Hepatocyte (in vitro differentiated cells): ENCODE data around the gene SDHB. TPM values are rescaled to one million over a fixed set of nuclear protein-coding genes. Genes with fewer than 3 reads are reported as not detected.

Source experiments
- DNase-seq: peaks from one replicate; pipeline ENCODE4 v3.0.0-alpha.2; 2016; ENCODE audit warnings: low spot score
- H2AFZ ChIP-seq: fragments of 200-600 bp; sonication (generic); 2 replicates; pipeline ENCODE4 v1.6.0; 2016; ENCODE audit warnings: antibody characterized with exemption, mild to moderate bottlenecking
- H3K27ac ChIP-seq: fragments of 200-600 bp; sonication (generic); 2 replicates; pipeline ENCODE4 v1.5.1; 2016; ENCODE audit warnings: mild to moderate bottlenecking
- H3K27me3 ChIP-seq: fragments of 200-600 bp; sonication (generic); 2 replicates; pipeline ENCODE4 v1.6.1; 2016
- H3K36me3 ChIP-seq: fragments of 200-600 bp; sonication (generic); replicated peaks from 2 replicates; pipeline ENCODE4 v1.5.1; 2016; ENCODE audit warnings: low read depth; ENCODE audit not compliant: insufficient read depth
- H3K4me1 ChIP-seq: fragments of 200-600 bp; sonication (generic); 2 replicates; pipeline ENCODE4 v1.5.1; 2016; ENCODE audit warnings: mild to moderate bottlenecking, moderate library complexity; ENCODE audit not compliant: insufficient read depth
- H3K4me2 ChIP-seq: fragments of 200-600 bp; sonication (generic); 2 replicates; pipeline ENCODE4 v1.6.0; 2016
- H3K4me3 ChIP-seq: fragments of 200-600 bp; sonication (generic); 2 replicates; pipeline ENCODE4 v1.5.1; 2016; ENCODE audit warnings: mild to moderate bottlenecking
- H3K79me2 ChIP-seq: fragments of 200-600 bp; sonication (generic); 2 replicates; pipeline ENCODE4 v1.6.0; 2017; ENCODE audit warnings: mild to moderate bottlenecking
- H3K9me2 ChIP-seq: fragments of 200-600 bp; sonication (generic); replicated peaks from 2 replicates; pipeline ENCODE4 v1.6.0; 2017; ENCODE audit warnings: mild to moderate bottlenecking; ENCODE audit not compliant: insufficient read depth
- H3K9me3 ChIP-seq: fragments of 200-600 bp; sonication (generic); 2 replicates; pipeline ENCODE4 v1.5.1; 2016; ENCODE audit warnings: low read depth, mild to moderate bottlenecking
- H4K20me1 ChIP-seq: fragments of 200-600 bp; sonication (generic); 2 replicates; pipeline ENCODE4 v1.6.0; 2016; ENCODE audit warnings: mild to moderate bottlenecking; ENCODE audit not compliant: insufficient read depth, poor library complexity, severe bottlenecking
- CTCF ChIP-seq: fragments of 200-600 bp; sonication (generic); IDR thresholded peaks from 2 replicates; pipeline ENCODE4 v1.5.1; 2016; ENCODE audit warnings: antibody characterized with exemption, mild to moderate bottlenecking; ENCODE audit not compliant: poor library complexity
- EZH2 ChIP-seq: fragments of 200-600 bp; sonication (generic); IDR thresholded peaks from 2 replicates; pipeline ENCODE4 v1.6.1; 2016; ENCODE audit warnings: antibody characterized with exemption, mild to moderate bottlenecking, borderline replicate concordance
- EZH2phosphoT487 ChIP-seq: fragments of 200-600 bp; sonication (generic); IDR thresholded peaks from one replicate; pipeline ENCODE4 v1.6.1; 2018; ENCODE audit warnings: antibody characterized with exemption, mild to moderate bottlenecking, low read depth, moderate library complexity; ENCODE audit not compliant: unreplicated experiment, severe bottlenecking
- WGBS: methylation state at CpG from one replicate; pipeline ENCODE4 v1.1.6; 2016; ENCODE audit warnings: low lambda C conversion rate; ENCODE audit errors: missing lambda C conversion rate; 5-methylcytosine and 5-hydroxymethylcytosine counted together
- polyA plus RNA-seq: library from polyadenylated mRNA; unstranded; fragments of >200 nt; fragmentation: Nextera tagmentation; extraction: Ambion mirVana; gene quantifications from 2 replicates; pipeline ENCODE4 v1.2.1, GENCODE V29; 2016
- total RNA-seq: library from RNA; depleted of rRNA; stranded (reverse); fragments of >200 nt; gene quantifications from 2 replicates; pipeline ENCODE4 v1.2.3, GENCODE V29; 2014

SDHB gene
- total and polyA plus RNA-seq, 2 experiments from 2014 or later, result 144 to 175 TPM

- H2AFZ ChIP-seq, result no peak overlapping the region
- no peaks in the 10 kb centered on the region for H3K9me2 ChIP-seq
- TF ChIP-seq EZH2phosphoT487 (no peak), CTCF (no peak), EZH2 (no peak)
- no peaks in the 10 kb centered on the region for H3K36me3 ChIP-seq
- H3K27ac ChIP-seq, result no peak overlapping the region
- peaks cover 11% of the 10 kb centered on the region for H3K4me1 ChIP-seq
- H4K20me1 ChIP-seq, result no peaks in the 10 kb centered on the region
- H3K9me3 ChIP-seq, result no peaks in the 10 kb centered on the region
- no peak overlapping the region for H3K4me3 ChIP-seq
- WGBS, result 61% methylated on average over 10 of the region's 10 CpGs
- no peak for DNase-seq
- H3K4me2 ChIP-seq, result no peak overlapping the region
- H3K79me2 ChIP-seq, result peaks cover 8% of the 10 kb centered on the region
- no peaks in the 10 kb centered on the region for H3K27me3 ChIP-seq
Observed at GRCh38 chr1:17014671-17015567, 38.9 kb downstream of the SDHB start.

- H3K27me3 ChIP-seq, result no peaks in the 10 kb centered on the region
- H2AFZ ChIP-seq, result no peak overlapping the region
- H3K36me3 ChIP-seq, result no peaks in the 10 kb centered on the region
- H3K4me3 ChIP-seq, result no peak overlapping the region
- TF ChIP-seq EZH2 (no peak), CTCF (no peak), EZH2phosphoT487 (no peak)
- no peak overlapping the region for H3K27ac ChIP-seq
- 86% methylated on average over 13 of the region's 13 CpGs for WGBS
- H3K4me1 ChIP-seq, result peaks cover 16% of the 10 kb centered on the region
- H3K79me2 ChIP-seq, result peaks cover 8% of the 10 kb centered on the region
- no peak for DNase-seq
- H3K9me3 ChIP-seq, result no peaks in the 10 kb centered on the region
- H4K20me1 ChIP-seq, result no peaks in the 10 kb centered on the region
- H3K4me2 ChIP-seq, result no peak overlapping the region
- H3K9me2 ChIP-seq, result no peaks in the 10 kb centered on the region
Observed at GRCh38 chr1:17013491-17014320, 40.1 kb downstream of the SDHB start.

- TF ChIP-seq CTCF (no peak), EZH2 (no peak), EZH2phosphoT487 (no peak)
- H3K79me2 ChIP-seq, result peaks cover 8% of the 10 kb centered on the region
- H3K4me1 ChIP-seq, result peaks cover 16% of the 10 kb centered on the region
- H3K4me2 ChIP-seq, result no peak overlapping the region
- no peaks in the 10 kb centered on the region for H3K36me3 ChIP-seq
- H2AFZ ChIP-seq, result no peak overlapping the region
- H3K4me3 ChIP-seq, result no peak overlapping the region
- H3K9me2 ChIP-seq, result no peaks in the 10 kb centered on the region
- no peak overlapping the region for H3K27ac ChIP-seq
- 79% methylated on average over 9 of the region's 9 CpGs for WGBS
- no peaks in the 10 kb centered on the region for H3K27me3 ChIP-seq
- no peaks in the 10 kb centered on the region for H3K9me3 ChIP-seq
- no peak for DNase-seq
- H4K20me1 ChIP-seq, result no peaks in the 10 kb centered on the region
Observed at GRCh38 chr1:17012775-17013490, 40.9 kb downstream of the SDHB start.
